HepG2 (cell line): ENCODE measurements around the gene WDR73. TPM values are rescaled to one million over a fixed set of nuclear protein-coding genes. Genes with fewer than 3 reads are reported as not detected.

ENCODE experiments used
- CBFB ChIP-seq: sonication (generic); formaldehyde crosslinking; IDR thresholded peaks from 2 replicates; pipeline ENCODE4 v1.4.0; 2020; ENCODE audit warnings: missing genetic modification reagents
- DBP ChIP-seq: sonication (generic); formaldehyde crosslinking; IDR thresholded peaks from 2 replicates; pipeline ENCODE4 v1.4.0; 2020; ENCODE audit warnings: missing genetic modification reagents; ENCODE audit errors: not compliant biosample characterization
- ELF1 ChIP-seq: sonication (generic); formaldehyde crosslinking; IDR thresholded peaks from 2 replicates; pipeline ENCODE4 v1.4.0; 2020; ENCODE audit warnings: missing genetic modification reagents
- FOSL1 ChIP-seq: sonication (generic); formaldehyde crosslinking; IDR thresholded peaks from 2 replicates; pipeline ENCODE4 v1.9.0; 2021; ENCODE audit warnings: missing genetic modification reagents, borderline replicate concordance
- GPN1 ChIP-seq: sonication (generic); formaldehyde crosslinking; IDR thresholded peaks from 2 replicates; pipeline ENCODE4 v1.5.1; 2020; ENCODE audit warnings: missing genetic modification reagents, borderline replicate concordance
- GTF2F1 ChIP-seq: fragments of 150-350 bp; IDR thresholded peaks from 2 replicates; pipeline ENCODE4 v1.6.1; 2014; ENCODE audit warnings: low read length
- HIVEP1 ChIP-seq: sonication (generic); formaldehyde crosslinking; IDR thresholded peaks from 2 replicates; pipeline ENCODE4 v1.4.0; 2020; ENCODE audit warnings: mild to moderate bottlenecking, missing genetic modification reagents
- JUND ChIP-seq: sonication (generic); formaldehyde crosslinking; IDR thresholded peaks from 2 replicates; pipeline ENCODE4 v1.8.0; 2022; ENCODE audit warnings: mild to moderate bottlenecking, missing genetic modification reagents
- MTA1 ChIP-seq: sonication (generic); formaldehyde crosslinking; IDR thresholded peaks from 2 replicates; pipeline ENCODE4 v1.4.0; 2020; ENCODE audit warnings: missing genetic modification reagents, mild to moderate bottlenecking, borderline replicate concordance
- NFKB2 ChIP-seq: sonication (generic); formaldehyde crosslinking; IDR thresholded peaks from 2 replicates; pipeline ENCODE4 v1.4.0; 2020; ENCODE audit warnings: missing genetic modification reagents, borderline replicate concordance
- PBX2 ChIP-seq: IDR thresholded peaks from 2 replicates; pipeline ENCODE4 v1.6.1; 2016; ENCODE audit warnings: control low read depth
- PRPF4 ChIP-seq: fragments of 200-400 bp; formaldehyde crosslinking; IDR thresholded peaks from 2 replicates; pipeline ENCODE4 v1.6.1; 2016; ENCODE audit warnings: low read length, low read depth; ENCODE audit not compliant: poor library complexity, severe bottlenecking
- TAF1 ChIP-seq: sonication (generic); formaldehyde crosslinking; IDR thresholded peaks from 2 replicates; pipeline ENCODE4 v1.4.0; 2020; ENCODE audit warnings: missing genetic modification reagents
- ZBTB10 ChIP-seq: sonication (generic); formaldehyde crosslinking; IDR thresholded peaks from 2 replicates; pipeline ENCODE4 v1.4.0; 2020; ENCODE audit warnings: missing genetic modification reagents, borderline replicate concordance
- ZNF18 ChIP-seq: sonication (generic); formaldehyde crosslinking; IDR thresholded peaks from 2 replicates; pipeline ENCODE4 v1.8.0; 2022; ENCODE audit warnings: mild to moderate bottlenecking, missing genetic modification reagents; ENCODE audit not compliant: insufficient replicate concordance
- ZNF512 ChIP-seq: sonication (generic); formaldehyde crosslinking; IDR thresholded peaks from 2 replicates; pipeline ENCODE4 v1.4.0; 2020; ENCODE audit warnings: mild to moderate bottlenecking, missing genetic modification reagents
- ZNF800 ChIP-seq: sonication (generic); formaldehyde crosslinking; IDR thresholded peaks from 2 replicates; pipeline ENCODE4 v1.4.0; 2020; ENCODE audit warnings: missing genetic modification reagents
- polyA plus RNA-seq, 8 experiments: library from polyadenylated mRNA; depleted of rRNA in 3 of 8; stranded (reverse) in 7 of 8; unstranded in 1 of 8; fragments of >200 nt; fragmentation: Illumina TruSeq in 4 of 8; extraction: Trizol in 4 of 8; gene quantifications; 2 replicates each; pipeline versions ENCODE4 v1.2.1 to v1.2.3, GENCODE V29; 2011 to 2016; ENCODE audit warnings: low read depth in 4 of 8, missing spikeins in 1 of 8, mixed read lengths in 1 of 8; ENCODE audit not compliant: insufficient read depth in 1 of 8
- total RNA-seq, 5 experiments: library from RNA; depleted of rRNA; stranded (reverse); fragments of >200 nt; fragmentation: Illumina TruSeq; extraction: Trizol; gene quantifications; 2 replicates each; pipeline ENCODE4 v1.2.3, GENCODE V29; 2016; ENCODE audit warnings: low read depth in 1 of 5

Gene WDR73
- total and polyA plus RNA-seq, 2 of the 13 experiments (the other 11 are each of a cell fraction or from before 2014, with no cell fraction given): 20.0 to 35.5 TPM

GRCh38 chr15:84653910-84654688 is at the start of gene WDR73 (continued):
- TF ChIP-seq PRPF4 (no peak), ZNF800 (peak; percentile 49; the same call in 1 of the 2 replicates), MTA1 (peak; percentile 57; the same call in 1 of the 2 replicates), DBP (CRISPR knock-in tag) (no peak), CBFB (peak; percentile 65; the same call in 1 of the 2 replicates), FOSL1 (no peak), ELF1 (peak; percentile 94), GPN1 (CRISPR knock-in tag) (no peak), ZBTB10 (CRISPR knock-in tag) (peak; percentile 42; the same call in 1 of the 2 replicates), NFKB2 (CRISPR knock-in tag) (peak; percentile 82), PBX2 (CRISPR knock-in tag) (no peak), ZNF512 (CRISPR knock-in tag) (no peak), ZNF18 (CRISPR knock-in tag) (no peak), JUND (CRISPR knock-in tag) (no peak), TAF1 (CRISPR knock-in tag) (peak; percentile 72), HIVEP1 (CRISPR knock-in tag) (peak; percentile 72), GTF2F1 (no peak)
